ENCODE measurements around the gene CLIP3. TPM values are rescaled to one million over a fixed set of nuclear protein-coding genes. Genes with fewer than 3 reads are reported as not detected.

Gene CLIP3
- total RNA-seq, 3 donors from 2014 or later = 4.6 to 68.9 (median 8.1) TPM

- no peak overlapping the region for H3K4me3 ChIP-seq
- no peaks in the 10 kb centered on the region for H3K4me1 ChIP-seq (ENCODE audit: low read depth)
- H3K9me3 ChIP-seq = no peaks in the 10 kb centered on the region
- no peak for ATAC-seq
- intact Hi-C loops (cut with DNase I, micrococcal nuclease) = no loop called here
- no peaks in the 10 kb centered on the region for H3K36me3 ChIP-seq (ENCODE audit: low read depth)
- DNase-seq = no peak
- TF ChIP-seq CTCF (IDR thresholded peaks at IDR 0.05) = no peak
Measured at GRCh38 chr19:36027696-36028095, 5.0 kb downstream of the CLIP3 start.

- DNase-seq (no peak), ATAC-seq (no peak)
- H3K9me3 ChIP-seq = no peaks in the 10 kb centered on the region
Measured at GRCh38 chr19:36026091-36026876, 6.4 kb downstream of the CLIP3 start.

GRCh38 chr19:36025541-36025940 lies 7.1 kb downstream of the CLIP3 start:
- no peak for ATAC-seq
- intact Hi-C loops (cut with DNase I, micrococcal nuclease) = no loop called here
- H3K4me3 ChIP-seq = no peak overlapping the region
- no peaks in the 10 kb centered on the region for H3K9me3 ChIP-seq
- TF ChIP-seq CTCF (IDR thresholded peaks at IDR 0.05) = no peak
- H3K36me3 ChIP-seq (ENCODE audit: low read depth) = no peaks in the 10 kb centered on the region
- no peaks in the 10 kb centered on the region for H3K4me1 ChIP-seq (ENCODE audit: low read depth)
- no peak for DNase-seq

More at GRCh38 chr19:36026091-36026876, 6.4 kb downstream of the CLIP3 start:
- no peaks in the 10 kb centered on the region for H3K36me3 ChIP-seq (ENCODE audit: low read depth)
- no peak for TF ChIP-seq CTCF (IDR thresholded peaks at IDR 0.05)
- no peaks in the 10 kb centered on the region for H3K4me1 ChIP-seq (ENCODE audit: low read depth)
- intact Hi-C loops (cut with DNase I, micrococcal nuclease) = no loop called here
- no peak overlapping the region for H3K4me3 ChIP-seq

GRCh38 chr19:36023432-36023831 lies 9.2 kb downstream of the CLIP3 start:
- Histone ChIP-seq H3K36me3 (ENCODE audit: low read depth) (no peaks in the 10 kb centered on the region), H3K4me1 (ENCODE audit: low read depth) (no peaks in the 10 kb centered on the region), H3K4me3 (no peak overlapping the region), H3K9me3 (no peaks in the 10 kb centered on the region)
- no peak for DNase-seq
- TF ChIP-seq CTCF (IDR thresholded peaks at IDR 0.05) = no peak
- ATAC-seq = no peak
- intact Hi-C loops (cut with DNase I, micrococcal nuclease) = no loop called here

GRCh38 chr19:36019061-36019670 lies 13.5 kb downstream of the CLIP3 start:
- intact Hi-C loops (cut with DNase I, micrococcal nuclease) = no loop called here
- H3K4me1 ChIP-seq (ENCODE audit: low read depth) = peaks cover 3% of the 10 kb centered on the region
- TF ChIP-seq CTCF (IDR thresholded peaks at IDR 0.05) = no peak
- H3K36me3 ChIP-seq (ENCODE audit: low read depth) = no peaks in the 10 kb centered on the region
- DNase-seq (no peak), ATAC-seq (no peak)
- H3K4me3 ChIP-seq = no peak overlapping the region
- H3K9me3 ChIP-seq = no peaks in the 10 kb centered on the region

All from mucosa of descending colon (tissue), 3 donors.